H1 (cell line): ENCODE results near the gene RPL28. TPM values are rescaled to one million over a fixed set of nuclear protein-coding genes. Genes with fewer than 3 reads are reported as not detected.

Source experiments
- BRCA1 ChIP-seq: IDR thresholded peaks from 2 replicates; pipeline ENCODE4 v1.6.1; 2012; ENCODE audit warnings: low read depth, low read length, improper control_type of control experiment
- KDM5A ChIP-seq: fragments of 200-600 bp; IDR thresholded peaks from 2 replicates; pipeline ENCODE4 v1.7.1; 2012; ENCODE audit warnings: mild to moderate bottlenecking, low read length, inconsistent platforms, mixed read lengths
- MAFK ChIP-seq: IDR thresholded peaks from 2 replicates; pipeline ENCODE4 v1.6.1; 2012; ENCODE audit warnings: low read depth, mild to moderate bottlenecking, improper control_type of control experiment, low read length
- SIN3A ChIP-seq, 2 experiments: IDR thresholded peaks in 1 of 2; conservative IDR thresholded peaks in 1 of 2; 2 replicates each; pipeline ENCODE4 v1.6.1; 2011 to 2012; ENCODE audit warnings: low read length in 2 of 2, improper control_type of control experiment in 1 of 2, low read depth in 1 of 2, mild to moderate bottlenecking in 1 of 2
- TBP ChIP-seq: IDR thresholded peaks from 2 replicates; pipeline ENCODE4 v1.6.1; 2011; ENCODE audit warnings: low read depth, low read length, improper control_type of control experiment
- TCF12 ChIP-seq: IDR thresholded peaks from 2 replicates; pipeline ENCODE4 v1.6.1; 2011; ENCODE audit warnings: low read depth, mild to moderate bottlenecking, low read length
- USF2 ChIP-seq: IDR thresholded peaks from 2 replicates; pipeline ENCODE4 v1.6.1; 2011; ENCODE audit warnings: low read length, improper control_type of control experiment
- polyA plus RNA-seq, 7 experiments: library from polyadenylated mRNA; depleted of rRNA in 3 of 7; stranded (reverse) in 5 of 7; unstranded in 2 of 7; fragments of >200 nt in 5 of 7; fragments of 200-250 nt in 2 of 7; gene quantifications; 1 replicate in 5 of 7; 2 replicates in 1 of 7; 4 replicates in 1 of 7; pipeline versions ENCODE4 v1.2.1 to v1.2.3, GENCODE V29; 2011 to 2013; ENCODE audit warnings: missing spikeins in 2 of 7, mixed read lengths in 2 of 7
- total RNA-seq: library from RNA; stranded (reverse); fragmentation: NEBNext Ultra II Directional; extraction: Animal tissue kit (Norgen Biotek cat#: 25700); gene quantifications from 2 replicates; pipeline ENCODE4 v1.2.1, GENCODE V29; 2021

Gene RPL28
- total and polyA plus RNA-seq, 2 of the 8 experiments (the other 6 are each of a cell fraction or from before 2014, with no cell fraction given) = 2,123 to 8,402 TPM

GRCh38 chr19:55346725-55347441 is 38.8 kb upstream of the RPL28 start (continued):
- TF ChIP-seq MAFK (no peak), TBP (no peak), KDM5A (no peak), BRCA1 (no peak), USF2 (no peak), TCF12 (no peak), SIN3A (conservative IDR thresholded peaks at IDR 0.05 in 1 of 2, IDR thresholded peaks at IDR 0.05 in 1 of 2; ENCODE audit: low read depth in 1 of 2, low read length in 2 of 2) (no peak)
